Aorta (tissue), 5 donors: ENCODE data around the gene MAP3K7CL. TPM values are rescaled to one million over a fixed set of nuclear protein-coding genes. Genes with fewer than 3 reads are reported as not detected.

ENCODE experiments used
- ATAC-seq: fragments of 200-7000 bp; cut with Tn5 transposase; one replicate; pipeline ENCODE4 v1.9.1; 2022; ENCODE audit warnings: moderate library complexity; ENCODE audit not compliant: low FRiP score
- DNase-seq, 2 donors: peaks; one replicate each; pipeline ENCODE4 v3.0.0-alpha.2; 2020
- H3K27ac ChIP-seq, 2 donors: one replicate each; pipeline ENCODE4 v1.5.1; 2013; ENCODE audit warnings: low read length in 2 of 2, mild to moderate bottlenecking in 2 of 2, moderate library complexity in 2 of 2, control low read depth in 1 of 2, inconsistent platforms in 1 of 2, low read depth in 1 of 2
- H3K27me3 ChIP-seq, 2 donors: one replicate each; pipeline ENCODE4 v1.6.1; 2013; ENCODE audit warnings: control low read depth in 1 of 2, low read length in 1 of 2, mild to moderate bottlenecking in 1 of 2, moderate library complexity in 1 of 2; ENCODE audit not compliant: insufficient read depth in 2 of 2, control insufficient read depth in 1 of 2
- H3K36me3 ChIP-seq, 2 donors: one replicate each; pipeline ENCODE4 v1.6.1; 2013; ENCODE audit warnings: control low read depth in 1 of 2, low read length in 1 of 2, mild to moderate bottlenecking in 1 of 2; ENCODE audit not compliant: insufficient read depth in 2 of 2, control insufficient read depth in 1 of 2
- H3K4me1 ChIP-seq, 2 donors: one replicate each; pipeline ENCODE4 v1.6.1; 2013; ENCODE audit warnings: low read length in 2 of 2, control low read depth in 1 of 2, mild to moderate bottlenecking in 1 of 2, moderate library complexity in 1 of 2; ENCODE audit not compliant: insufficient read depth in 2 of 2, control insufficient read depth in 1 of 2
- H3K4me3 ChIP-seq, 2 donors: one replicate each; pipeline ENCODE4 v1.5.1; 2013; ENCODE audit warnings: low read length in 2 of 2, control low read depth in 1 of 2, mild to moderate bottlenecking in 1 of 2
- H3K9me3 ChIP-seq: one replicate; pipeline ENCODE4 v1.6.1; 2013; ENCODE audit warnings: mild to moderate bottlenecking, low read length; ENCODE audit not compliant: control insufficient read depth
- WGBS, 2 donors: extraction: QIAGEN DNeasy Blood & Tissue Kit; methylation state at CpG; one replicate each; pipeline ENCODE4 v1.1.7; 2013; 5-methylcytosine and 5-hydroxymethylcytosine counted together
- intact Hi-C, 2 donors: fragments of 100-400 bp; cut with DNase I; formaldehyde crosslinking; loops; one replicate each; pipeline versions ENCODE4 v1.14.2 to v1.15.0; 2022
- polyA plus RNA-seq, 2 donors: library from polyadenylated mRNA; stranded (reverse); fragments of 200-250 nt; gene quantifications; one replicate each; pipeline ENCODE4 v1.2.3, GENCODE V29; 2013
- total RNA-seq, 2 donors: library from RNA; stranded (reverse); fragmentation: NEBNext Ultra II Directional; extraction: Animal tissue kit (Norgen Biotek cat#: 25700); gene quantifications; one replicate each; pipeline ENCODE4 v1.2.1, GENCODE V29; 2021
- donor health status: healthy with polysubstance abuse.
- donor health status: Bipolar disorder and iron deficiency.
- donor health status: DM: no; HTN: no; CAD: no.
- donor health status: DM: no; HTN: no; CAD: no.
- donor health status: DM: yes; HTN: yes; CAD: no.

The MAP3K7CL gene
- total and polyA plus RNA-seq, 4 donors: 19.4 to 84.6 (median 33.2) TPM

DNA sequence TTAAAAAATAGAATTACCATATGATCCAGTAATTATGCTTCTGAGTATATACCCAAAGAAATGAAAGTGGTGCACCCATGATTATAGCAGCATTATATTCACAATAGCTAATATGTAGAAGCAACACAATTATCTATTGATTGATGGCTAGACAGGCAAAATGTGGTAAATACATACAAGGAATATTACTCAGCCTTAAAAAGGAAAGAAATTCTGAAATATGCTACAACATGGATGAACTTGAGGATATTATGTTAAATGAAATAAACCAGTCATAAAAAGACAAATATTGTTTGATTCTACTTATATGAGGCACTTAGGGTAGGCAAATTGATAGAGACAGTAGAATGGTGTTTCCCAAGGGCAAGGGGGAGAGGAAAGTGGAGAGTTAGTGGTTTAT lies 80.8 kb downstream of the MAP3K7CL start:
- H3K27ac ChIP-seq: no peak overlapping the region
- ATAC-seq (no peak), DNase-seq (no peak)
- H3K4me1 ChIP-seq: no peaks in the 10 kb centered on the region
- intact Hi-C loops: no loop called here
- H3K4me3 ChIP-seq: no peak overlapping the region
- no peaks in the 10 kb centered on the region for H3K36me3 ChIP-seq
- H3K27me3 ChIP-seq: no peaks in the 10 kb centered on the region
- H3K9me3 ChIP-seq: no peaks in the 10 kb centered on the region

DNA sequence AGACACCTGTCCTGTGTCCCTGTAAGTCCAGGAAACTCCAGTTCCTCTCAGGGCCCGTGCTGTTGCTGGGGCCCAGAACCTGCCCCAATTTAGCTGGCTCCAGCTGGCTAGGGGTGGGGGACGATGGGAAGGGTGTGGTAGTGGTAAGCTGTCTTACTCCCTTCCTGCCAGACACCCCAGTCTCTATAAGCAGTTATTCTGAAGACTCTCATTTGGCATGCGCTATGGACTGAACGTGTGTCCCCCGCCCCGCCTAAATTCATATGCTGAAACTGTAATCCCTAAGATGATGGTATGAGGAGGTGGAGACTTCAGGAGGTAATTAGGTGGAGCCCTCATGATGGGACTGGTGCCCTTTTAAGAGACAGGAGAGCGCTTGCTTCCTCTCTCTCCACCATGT lies 82.0 kb downstream of the MAP3K7CL start:
- Histone ChIP-seq H3K4me3 (no peak overlapping the region), H3K9me3 (no peaks in the 10 kb centered on the region), H3K27me3 (no peaks in the 10 kb centered on the region), H3K4me1 (no peaks in the 10 kb centered on the region), H3K27ac (no peak overlapping the region), H3K36me3 (no peaks in the 10 kb centered on the region)
- ATAC-seq (no peak), DNase-seq (no peak)
- intact Hi-C loops: no loop called here
- 94 to 96% methylated on average over 7 of the region's 7 CpGs for WGBS, 2 donors

DNA sequence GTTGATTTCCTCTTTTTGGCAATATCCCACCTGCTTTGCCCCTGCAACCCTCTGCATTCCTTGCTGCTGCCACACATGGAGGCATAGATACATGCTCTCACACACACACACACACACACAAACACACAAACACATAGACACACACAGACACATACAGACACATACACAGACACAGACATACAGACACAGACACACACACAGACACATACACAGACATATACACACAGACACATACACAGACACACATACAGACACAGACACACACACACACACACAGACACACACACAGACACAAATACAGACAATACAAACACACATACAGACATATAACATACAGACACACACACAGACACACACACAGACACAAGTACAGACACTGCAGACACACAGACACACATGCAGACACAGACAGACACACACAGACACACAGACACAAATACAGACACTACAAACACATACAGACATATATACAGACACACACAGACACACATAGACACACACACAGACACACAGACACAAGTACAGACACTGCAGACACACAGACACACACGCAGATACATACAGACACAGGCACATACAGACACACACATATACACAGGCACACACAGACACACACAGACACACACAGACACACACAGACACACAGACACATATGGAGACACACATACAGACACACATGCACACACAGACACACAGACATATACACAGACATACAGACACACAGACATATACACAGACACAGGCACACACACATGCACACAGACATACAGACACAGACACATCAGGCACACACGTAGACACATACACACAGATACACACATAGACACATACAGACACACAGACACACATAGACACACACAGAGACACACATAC lies 83.3 kb downstream of the MAP3K7CL start:
- DNase-seq: no peak
- 75 to 98% methylated on average over 2 of the region's 2 CpGs for WGBS, 2 donors
- ATAC-seq: no peak
- intact Hi-C loops: no loop called here
- Histone ChIP-seq H3K27me3 (no peaks in the 10 kb centered on the region), H3K9me3 (no peaks in the 10 kb centered on the region), H3K36me3 (no peaks in the 10 kb centered on the region), H3K27ac (no peak overlapping the region), H3K4me3 (no peak overlapping the region), H3K4me1 (no peaks in the 10 kb centered on the region)

DNA sequence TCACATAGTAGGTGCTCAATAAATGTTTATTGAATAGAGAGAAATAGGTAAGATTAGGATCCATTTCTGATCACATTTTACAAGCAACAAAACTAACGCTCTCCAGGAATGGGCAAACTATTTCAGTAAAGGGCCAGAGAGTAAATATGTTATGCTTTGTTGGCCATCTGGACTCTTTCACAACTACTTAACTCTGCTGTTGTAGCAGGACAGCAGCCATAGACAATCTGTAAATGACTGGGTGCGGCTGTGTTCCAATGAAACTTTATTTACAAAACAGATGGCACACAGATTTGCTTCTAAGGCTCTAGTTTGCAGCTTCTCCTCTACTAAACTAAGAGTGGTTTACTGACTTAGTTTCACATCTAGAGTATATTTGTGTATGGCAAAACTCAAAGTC lies 85.3 kb downstream of the MAP3K7CL start:
- Histone ChIP-seq H3K4me1 (no peaks in the 10 kb centered on the region), H3K27me3 (no peaks in the 10 kb centered on the region), H3K9me3 (no peaks in the 10 kb centered on the region), H3K27ac (no peak overlapping the region), H3K4me3 (no peak overlapping the region), H3K36me3 (no peaks in the 10 kb centered on the region)
- DNase-seq: no peak
- 67 to 79% methylated on average over 2 of the region's 2 CpGs for WGBS, 2 donors
- intact Hi-C loops: no loop called here
- ATAC-seq: no peak

DNA sequence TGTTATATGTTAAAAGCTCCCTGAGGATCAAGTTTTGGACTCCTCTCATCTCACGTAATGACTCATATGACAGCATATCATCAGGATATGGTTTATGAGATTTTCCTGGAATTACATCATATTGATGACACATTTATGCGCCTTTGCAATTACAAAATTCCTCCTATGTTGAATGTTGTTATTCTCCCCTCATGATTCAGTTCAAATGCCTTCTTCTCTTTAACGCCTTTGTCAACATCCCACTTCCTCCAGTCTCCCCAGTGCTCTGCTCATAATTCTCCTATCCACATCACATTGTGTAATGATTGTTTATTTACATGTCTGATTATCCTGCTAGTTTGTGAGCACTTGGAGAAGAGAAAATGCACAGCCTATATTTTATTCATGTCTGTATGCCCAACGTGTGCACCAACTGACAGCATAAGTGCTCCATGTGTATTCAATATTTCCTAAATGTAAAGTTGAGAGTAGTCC lies 87.4 kb downstream of the MAP3K7CL start:
- WGBS, 2 donors: 22 to 31% methylated on average over 4 of the region's 4 CpGs

DNA sequence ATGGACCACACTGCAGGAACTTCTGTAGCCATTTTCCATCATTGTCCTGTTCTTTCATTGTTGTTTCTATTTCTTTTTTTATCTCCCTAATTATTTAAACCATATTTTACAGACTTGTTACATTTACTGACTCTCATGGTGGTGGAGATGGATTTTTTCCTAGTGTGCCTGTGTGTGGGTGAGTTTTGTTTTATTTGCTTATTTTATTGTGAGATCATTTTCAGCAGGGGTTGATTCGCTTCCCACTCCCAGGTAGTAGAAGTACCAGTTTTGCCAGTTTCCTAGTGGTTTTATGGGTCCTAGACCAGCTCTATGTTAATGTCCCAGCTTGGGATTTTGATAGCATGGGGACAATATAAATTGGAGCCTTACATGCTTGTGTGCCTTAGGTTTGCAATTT lies 88.3 kb downstream of the MAP3K7CL start:
- Histone ChIP-seq H3K4me1 (no peaks in the 10 kb centered on the region), H3K36me3 (no peaks in the 10 kb centered on the region), H3K9me3 (no peaks in the 10 kb centered on the region), H3K27me3 (no peaks in the 10 kb centered on the region), H3K27ac (no peak overlapping the region), H3K4me3 (no peak overlapping the region)
- WGBS, 2 donors: 88 to 89% methylated on average over 1 of the region's 1 CpG
- no peak for DNase-seq
- ATAC-seq: no peak
- intact Hi-C loops: no loop called here

More for the DNA sequence above, 87.4 kb downstream of the MAP3K7CL start:
- H3K9me3 ChIP-seq: no peaks in the 10 kb centered on the region
- H3K36me3 ChIP-seq: no peaks in the 10 kb centered on the region
- H3K27ac ChIP-seq: no peak overlapping the region
- no peak overlapping the region for H3K4me3 ChIP-seq
- DNase-seq (no peak), ATAC-seq (peak; percentile 69)
- no peaks in the 10 kb centered on the region for H3K27me3 ChIP-seq
- intact Hi-C loops: no loop called here
- H3K4me1 ChIP-seq: no peaks in the 10 kb centered on the region

DNA sequence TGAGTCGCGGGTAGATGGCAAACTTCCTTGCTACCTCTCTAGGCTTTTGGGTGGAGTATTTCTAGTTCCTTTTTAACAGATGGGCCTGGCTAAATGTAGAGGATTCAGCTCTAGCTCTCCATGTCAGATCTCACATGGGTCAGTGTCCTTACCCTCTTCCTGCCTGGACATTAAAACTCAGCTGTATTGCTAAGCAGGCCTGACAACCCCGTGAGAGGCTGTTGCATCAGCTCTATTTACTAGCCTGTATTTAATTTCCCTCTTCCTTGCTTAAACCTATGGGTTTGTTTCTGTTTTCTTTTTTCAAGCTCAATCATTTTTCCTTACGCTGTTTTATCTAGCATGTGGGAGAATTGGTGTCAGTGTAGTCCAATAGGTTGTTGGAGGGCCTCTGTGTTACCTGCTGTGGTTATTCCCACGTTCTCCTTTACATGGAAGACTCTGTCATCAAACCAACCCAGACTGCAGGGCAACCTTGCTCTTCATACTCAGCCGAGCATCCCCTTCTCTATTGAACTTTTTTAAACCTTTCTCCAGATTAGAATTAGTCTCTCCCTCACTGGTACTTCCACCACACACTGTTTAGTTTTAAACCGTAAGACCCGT lies 88.8 kb downstream of the MAP3K7CL start:
- Histone ChIP-seq H3K9me3 (no peaks in the 10 kb centered on the region), H3K4me1 (no peaks in the 10 kb centered on the region), H3K4me3 (no peak overlapping the region), H3K36me3 (no peaks in the 10 kb centered on the region), H3K27me3 (no peaks in the 10 kb centered on the region), H3K27ac (no peak overlapping the region)
- ATAC-seq (no peak), DNase-seq (peak in 1 of 2 donors; percentile 70)
- 91 to 93% methylated on average over 8 of the region's 8 CpGs for WGBS, 2 donors
- intact Hi-C loops: no loop called here

DNA sequence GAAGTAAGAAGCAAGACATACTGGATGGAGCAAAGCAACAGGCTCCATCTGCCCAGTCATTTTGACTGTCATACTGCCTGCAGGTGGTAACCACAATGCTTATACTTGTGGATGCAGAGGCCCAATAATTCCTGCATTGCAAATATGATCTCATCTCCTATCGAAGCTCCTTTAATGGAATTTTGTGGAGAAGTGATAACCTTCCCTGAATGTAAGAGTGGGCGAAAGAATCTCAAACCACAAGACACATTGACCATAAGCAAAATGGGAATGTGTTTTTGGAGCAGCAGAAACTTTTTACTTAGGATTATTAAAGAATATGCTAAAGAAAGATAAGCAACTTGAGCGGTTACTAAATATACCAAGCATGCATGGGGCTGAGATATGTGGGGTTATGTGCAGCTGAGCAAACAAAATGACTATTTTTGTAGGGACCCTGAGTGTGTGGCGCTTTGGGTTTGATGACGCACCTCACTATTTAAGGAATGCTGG lies 90.9 kb downstream of the MAP3K7CL start:
- no peaks in the 10 kb centered on the region for H3K36me3 ChIP-seq
- DNase-seq (no peak), ATAC-seq (no peak)
- no peak overlapping the region for H3K27ac ChIP-seq
- H3K4me3 ChIP-seq: no peak overlapping the region
- no peaks in the 10 kb centered on the region for H3K4me1 ChIP-seq
- no peaks in the 10 kb centered on the region for H3K9me3 ChIP-seq
- no peaks in the 10 kb centered on the region for H3K27me3 ChIP-seq
- WGBS, 2 donors: 16 to 21% methylated on average over 5 of the region's 5 CpGs
- intact Hi-C loops: no loop called here

DNA sequence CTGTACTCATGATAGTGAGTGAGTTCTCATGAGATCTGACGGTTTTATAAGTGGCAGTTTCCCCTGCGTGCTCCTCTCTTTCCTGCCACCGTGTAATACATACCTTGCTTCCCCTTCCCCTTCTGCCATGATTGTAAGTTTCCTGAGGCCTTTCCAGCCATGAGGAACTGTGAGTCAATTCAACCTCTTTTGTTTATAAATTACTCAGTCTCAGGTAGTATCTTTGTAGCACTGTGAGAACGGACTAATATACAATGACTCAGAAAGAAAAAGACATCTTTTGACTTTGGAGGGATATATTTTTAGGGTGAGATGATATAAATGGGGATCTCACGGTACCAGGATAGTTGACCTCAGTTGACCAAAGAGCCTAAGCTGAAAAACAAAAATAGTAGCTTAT lies 93.6 kb downstream of the MAP3K7CL start:
- Histone ChIP-seq H3K9me3 (no peaks in the 10 kb centered on the region), H3K27ac (no peak overlapping the region), H3K4me1 (no peaks in the 10 kb centered on the region), H3K36me3 (no peaks in the 10 kb centered on the region), H3K27me3 (no peaks in the 10 kb centered on the region), H3K4me3 (no peak overlapping the region)
- ATAC-seq (no peak), DNase-seq (no peak)
- WGBS, 2 donors: 95% methylated on average over 5 of the region's 5 CpGs
- intact Hi-C loops: no loop called here
